ENCODE measurements around the gene KCNN4.

DNA sequence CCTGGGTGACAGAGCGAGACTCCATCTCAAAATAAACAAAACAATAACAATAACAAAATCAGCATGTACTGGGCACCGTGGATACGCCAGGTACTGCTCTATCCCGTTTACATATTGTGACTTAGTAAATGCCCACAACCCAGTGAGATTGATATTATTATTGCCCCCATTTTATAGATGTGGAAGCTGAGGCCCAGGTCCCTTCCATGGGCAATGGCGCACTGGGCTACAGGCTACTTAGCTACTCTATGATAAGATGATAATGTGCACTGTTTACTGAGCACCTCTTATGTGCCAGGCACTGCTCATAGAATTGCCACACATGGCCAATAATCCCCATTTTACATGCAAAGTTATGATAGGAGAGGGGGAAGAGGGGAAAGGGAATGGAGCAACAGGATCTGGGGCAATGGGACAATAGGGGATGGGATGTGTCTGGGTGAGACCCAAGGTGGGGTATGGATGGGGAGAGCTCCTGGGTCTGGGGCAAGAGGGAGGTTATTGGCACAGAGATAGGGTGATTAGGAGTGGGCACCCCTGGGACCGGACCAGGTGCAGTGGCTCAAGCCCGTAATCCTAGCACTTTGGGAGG is 5.4 kb downstream of the KCNN4 start:
- TF ChIP-seq, protein P1, sequence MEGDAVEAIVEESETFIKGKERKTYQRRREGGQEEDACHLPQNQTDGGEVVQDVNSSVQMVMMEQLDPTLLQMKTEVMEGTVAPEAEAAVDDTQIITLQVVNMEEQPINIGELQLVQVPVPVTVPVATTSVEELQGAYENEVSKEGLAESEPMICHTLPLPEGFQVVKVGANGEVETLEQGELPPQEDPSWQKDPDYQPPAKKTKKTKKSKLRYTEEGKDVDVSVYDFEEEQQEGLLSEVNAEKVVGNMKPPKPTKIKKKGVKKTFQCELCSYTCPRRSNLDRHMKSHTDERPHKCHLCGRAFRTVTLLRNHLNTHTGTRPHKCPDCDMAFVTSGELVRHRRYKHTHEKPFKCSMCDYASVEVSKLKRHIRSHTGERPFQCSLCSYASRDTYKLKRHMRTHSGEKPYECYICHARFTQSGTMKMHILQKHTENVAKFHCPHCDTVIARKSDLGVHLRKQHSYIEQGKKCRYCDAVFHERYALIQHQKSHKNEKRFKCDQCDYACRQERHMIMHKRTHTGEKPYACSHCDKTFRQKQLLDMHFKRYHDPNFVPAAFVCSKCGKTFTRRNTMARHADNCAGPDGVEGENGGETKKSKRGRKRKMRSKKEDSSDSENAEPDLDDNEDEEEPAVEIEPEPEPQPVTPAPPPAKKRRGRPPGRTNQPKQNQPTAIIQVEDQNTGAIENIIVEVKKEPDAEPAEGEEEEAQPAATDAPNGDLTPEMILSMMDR (conservative IDR thresholded peaks at IDR 0.05; ENCODE audit: low read length): no peak
- TF ChIP-seq EZH2phosphoT487 (IDR thresholded peaks at IDR 0.05; ENCODE audit: borderline replicate concordance): no peak

Data from Loucy (cell line).